GM18867 (cell line): ENCODE measurements around the gene HSD11B1L.
"Not testable (repeated sequence)": the region's sequence is repeated elsewhere in the genome, so short reads cannot be mapped to it uniquely, and the experiment has no call there.

Experiments
- ATAC-seq: cut with Tn5 transposase; IDR thresholded peaks from one replicate; pipeline ENCODE4 v1.9.1; 2021; ENCODE audit warnings: mild to moderate bottlenecking, moderate library complexity; ENCODE audit not compliant: unreplicated experiment

Gene HSD11B1L

DNA sequence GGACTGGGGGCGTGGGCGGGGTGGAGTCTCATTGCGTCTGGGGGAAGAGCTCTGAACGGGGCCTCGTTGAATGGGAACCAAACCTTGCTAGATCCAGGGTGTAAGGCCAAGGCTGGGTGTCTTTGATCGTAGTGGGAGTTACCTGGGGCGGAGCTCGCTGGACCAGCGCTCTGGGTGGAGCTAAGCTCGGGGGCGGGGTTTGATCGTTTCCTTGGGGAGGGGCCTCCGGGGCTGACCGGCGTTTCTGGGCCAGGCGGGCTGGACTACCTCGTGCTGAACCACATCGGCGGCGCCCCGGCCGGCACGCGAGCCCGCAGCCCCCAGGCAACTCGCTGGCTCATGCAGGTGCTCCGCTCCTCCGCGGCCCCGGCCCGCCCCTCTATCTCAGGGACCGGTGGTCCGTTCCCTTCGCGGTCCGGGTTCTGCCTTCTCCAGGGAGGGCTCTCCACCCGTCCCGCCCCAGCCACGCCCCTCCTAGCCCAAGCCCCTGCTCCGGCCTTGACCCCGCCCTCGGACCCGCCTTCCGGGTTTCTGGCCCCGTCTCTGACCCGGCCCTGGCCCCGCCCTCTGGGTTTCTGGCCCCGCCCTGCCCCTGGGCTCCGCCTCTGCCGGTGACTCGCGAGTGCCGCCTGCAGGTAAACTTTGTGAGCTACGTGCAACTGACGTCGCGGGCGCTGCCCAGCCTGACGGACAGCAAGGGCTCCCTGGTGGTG, 6.0 kb downstream of the HSD11B1L start:
- peak; percentile 54 for ATAC-seq

DNA sequence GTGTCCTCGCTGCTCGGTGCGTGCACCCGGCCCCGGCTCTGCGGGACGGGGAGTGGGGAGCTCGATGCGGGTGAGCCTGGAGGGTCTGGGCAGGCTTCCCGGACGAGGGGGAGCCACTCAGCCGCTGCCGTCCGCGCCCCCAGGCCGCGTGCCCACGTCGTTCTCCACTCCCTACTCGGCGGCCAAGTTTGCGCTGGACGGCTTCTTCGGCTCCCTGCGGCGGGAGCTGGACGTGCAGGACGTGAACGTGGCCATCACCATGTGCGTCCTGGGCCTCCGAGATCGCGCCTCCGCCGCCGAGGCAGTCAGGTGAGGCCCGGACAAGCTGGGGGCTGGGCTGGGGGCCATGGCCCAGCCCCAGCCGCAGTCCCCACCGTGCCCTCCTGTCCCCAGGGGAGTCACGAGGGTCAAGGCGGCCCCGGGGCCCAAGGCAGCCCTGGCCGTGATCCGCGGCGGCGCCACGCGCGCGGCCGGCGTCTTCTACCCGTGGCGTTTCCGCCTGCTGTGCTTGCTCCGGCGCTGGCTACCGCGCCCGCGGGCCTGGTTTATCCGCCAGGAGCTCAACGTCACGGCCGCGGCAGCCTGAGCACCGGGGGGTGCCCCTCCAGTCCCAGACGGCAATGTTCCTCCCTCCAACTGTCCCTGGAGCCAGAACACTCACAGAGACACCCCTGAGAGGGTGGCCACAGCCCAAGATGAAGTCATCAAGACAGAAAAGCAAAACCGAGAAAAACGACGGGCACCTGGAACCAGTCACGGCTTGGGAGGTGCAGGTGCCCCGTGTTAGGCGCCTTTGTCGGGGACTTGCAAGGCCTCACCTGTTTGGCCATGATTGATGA, 6.8 kb downstream of the HSD11B1L start:
- no peak for ATAC-seq

DNA sequence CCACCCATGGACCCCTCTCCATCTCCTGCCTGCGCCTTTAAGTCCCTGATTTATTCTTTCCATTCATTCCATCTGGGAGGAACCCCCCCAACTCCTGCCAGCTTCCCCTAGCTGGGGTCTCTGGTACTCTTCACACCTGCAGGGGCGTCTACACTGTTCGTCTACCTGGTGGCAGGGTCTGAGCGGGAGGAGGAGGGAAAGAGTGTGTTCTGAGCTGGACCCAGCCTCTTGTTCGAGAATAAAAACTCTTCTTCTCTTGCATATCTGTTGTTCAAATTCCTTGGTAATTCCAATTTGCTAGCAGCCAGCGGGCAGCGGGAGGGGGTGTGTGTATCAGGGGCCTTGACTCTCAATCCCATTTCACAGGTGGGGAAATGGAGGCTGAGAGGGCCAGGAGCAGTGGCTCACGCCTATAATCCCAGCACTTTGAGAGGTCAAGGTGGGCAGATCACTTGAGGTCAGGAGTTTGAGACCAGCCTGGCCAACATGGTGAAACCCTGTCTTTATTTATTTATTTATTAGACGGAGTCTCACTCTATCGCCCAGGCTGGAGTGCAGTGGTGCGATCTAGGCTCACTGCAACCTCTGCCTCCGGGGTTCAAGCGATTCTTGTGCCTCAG, 7.5 kb downstream of the HSD11B1L start:
- ATAC-seq = not testable (repeated sequence)

DNA sequence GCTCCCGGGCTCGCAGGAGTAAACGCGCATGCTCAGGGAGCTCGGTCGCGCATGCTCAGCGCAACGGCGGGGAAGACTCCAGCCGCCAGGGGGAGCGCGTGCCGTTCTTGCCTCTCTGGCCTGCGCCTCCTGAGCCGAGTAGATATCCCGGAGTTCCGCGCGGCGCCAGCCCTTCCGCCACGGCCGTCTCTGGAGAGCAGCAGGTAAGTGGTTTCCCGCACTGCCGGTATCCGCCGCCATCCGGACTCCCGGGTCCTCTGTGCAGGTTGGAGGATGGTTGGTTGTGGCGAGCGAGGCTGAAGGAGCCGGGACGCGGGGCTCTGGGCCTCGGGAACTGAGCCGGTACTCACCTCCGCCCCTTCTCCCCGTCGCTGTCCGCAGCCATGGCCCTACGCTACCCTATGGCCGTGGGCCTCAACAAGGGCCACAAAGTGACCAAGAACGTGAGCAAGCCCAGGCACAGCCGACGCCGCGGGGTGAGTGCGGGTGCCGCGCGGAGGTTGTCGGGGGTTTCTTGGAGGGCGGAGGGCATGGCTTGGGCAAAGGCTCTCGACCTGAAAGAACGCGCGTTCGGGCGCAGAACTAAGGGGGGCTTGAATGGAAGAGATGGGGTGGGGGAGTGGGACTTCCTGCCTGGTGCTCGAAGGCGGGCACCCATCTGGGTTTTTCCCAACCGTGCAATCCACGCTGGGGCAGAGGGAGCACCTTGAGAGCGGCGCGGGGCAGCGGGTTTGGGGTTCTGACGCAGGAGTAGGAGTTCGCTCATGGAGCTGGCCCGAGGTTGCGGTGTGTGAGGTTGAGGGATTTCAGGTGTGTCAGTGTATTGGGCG, 9.5 kb downstream of the HSD11B1L start, which contains the start of gene RPL36:
Gene RPL36, plus strand, starts transcription at position 171 of the 830 bp plus-strand sequence. Its CDS starts 213 bp downstream, at position 384.
- peak; percentile 42 for ATAC-seq

DNA sequence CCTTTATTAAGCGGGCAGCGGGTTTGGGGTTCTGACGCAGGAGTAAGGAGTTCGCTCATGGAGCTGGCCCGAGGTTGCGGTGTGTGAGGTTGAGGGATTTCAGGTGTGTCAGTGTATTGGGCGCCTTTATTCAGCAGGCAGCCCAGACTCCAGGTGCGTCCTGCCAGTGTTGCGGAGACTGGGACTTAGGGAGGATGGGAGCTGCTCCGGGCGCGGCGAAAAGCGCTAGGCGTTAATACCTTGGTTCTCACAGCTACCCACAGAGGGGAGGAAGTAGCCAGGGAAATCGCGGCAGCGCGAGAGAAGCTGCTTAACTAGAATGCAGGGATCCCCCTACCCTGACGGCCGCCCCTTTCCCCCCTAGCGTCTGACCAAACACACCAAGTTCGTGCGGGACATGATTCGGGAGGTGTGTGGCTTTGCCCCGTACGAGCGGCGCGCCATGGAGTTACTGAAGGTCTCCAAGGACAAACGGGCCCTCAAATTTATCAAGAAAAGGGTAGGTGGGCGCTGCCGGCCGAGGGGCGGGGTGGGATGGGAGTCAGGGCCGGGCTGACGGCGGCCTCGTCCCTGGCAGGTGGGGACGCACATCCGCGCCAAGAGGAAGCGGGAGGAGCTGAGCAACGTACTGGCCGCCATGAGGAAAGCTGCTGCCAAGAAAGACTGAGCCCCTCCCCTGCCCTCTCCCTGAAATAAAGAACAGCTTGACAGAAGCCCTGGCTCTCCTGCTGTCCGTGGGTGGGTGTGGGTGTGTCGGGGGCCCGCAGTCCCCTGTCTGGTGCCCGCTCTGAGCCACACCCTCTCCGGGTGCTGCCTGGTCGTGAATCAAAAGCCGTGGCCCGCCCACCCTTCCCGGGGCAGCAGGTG, 10.4 kb downstream of the HSD11B1L start:
- no peak for ATAC-seq

DNA sequence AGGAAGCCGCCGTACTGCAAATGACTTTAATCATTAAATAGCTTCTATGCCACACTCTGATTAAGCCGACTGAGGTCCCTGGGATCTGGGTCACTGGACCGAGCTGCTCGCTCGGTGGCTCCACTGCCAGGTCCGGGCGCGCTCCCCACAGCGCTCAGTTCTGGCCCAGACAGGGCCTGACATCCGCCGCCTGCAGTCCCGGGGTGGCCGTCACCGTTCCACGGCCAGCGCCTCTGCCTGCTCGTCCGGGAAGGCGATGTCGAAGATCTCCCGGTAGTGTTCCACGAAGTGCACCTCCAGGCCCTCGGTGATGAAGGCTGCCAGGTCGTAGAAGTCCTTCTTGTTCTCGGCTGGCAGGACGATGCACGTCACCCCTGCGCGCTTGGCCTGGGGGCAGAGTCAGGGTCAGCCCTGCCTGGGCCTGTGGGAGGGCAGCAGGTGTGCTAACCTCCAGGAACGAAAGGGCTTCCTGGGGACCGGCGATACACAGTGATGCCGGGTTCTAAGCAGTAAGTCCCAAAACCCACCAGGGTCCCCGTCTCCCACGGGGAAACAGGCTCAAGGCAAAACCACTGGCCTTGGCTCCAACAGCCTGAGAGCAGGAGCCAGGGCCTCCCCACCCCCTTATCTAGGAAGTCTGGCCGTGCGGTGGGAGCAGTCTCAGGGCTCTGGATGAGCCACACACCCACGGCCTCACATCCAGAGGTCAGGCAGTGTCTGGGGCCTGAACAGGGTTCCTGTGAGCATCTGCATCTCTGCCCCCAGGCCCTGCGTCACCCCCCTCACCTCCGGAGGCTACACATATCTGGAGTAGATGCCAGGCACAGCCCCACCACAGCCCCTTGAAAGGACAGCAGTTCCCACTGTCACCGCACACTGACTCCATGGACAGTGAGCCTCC, 11.2 kb downstream of the HSD11B1L start:
- ATAC-seq = no peak

DNA sequence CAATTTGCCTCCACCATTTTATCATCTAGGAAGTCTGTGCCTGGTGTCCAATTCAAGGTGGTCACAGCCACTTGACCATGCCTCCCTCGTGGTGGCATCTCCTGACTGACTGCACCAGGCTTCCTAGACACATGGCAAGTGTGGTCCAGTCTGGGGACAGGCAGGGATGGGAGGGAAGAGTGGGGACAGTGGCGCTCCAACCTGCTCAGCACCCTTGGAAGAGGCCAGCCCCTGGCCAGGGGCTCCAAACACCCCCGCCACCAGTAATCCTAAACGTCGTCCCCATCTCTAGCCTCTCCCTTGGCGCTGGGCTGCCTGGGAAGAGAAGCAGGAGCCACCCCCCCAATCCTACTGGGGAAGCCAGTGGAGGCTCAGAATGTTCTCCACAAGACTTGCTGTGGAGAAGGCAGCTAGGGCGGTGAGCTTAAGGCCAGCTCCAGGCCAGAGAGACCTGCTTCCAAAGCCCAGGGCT, 11.9 kb downstream of the HSD11B1L start:
- ATAC-seq = no peak

DNA sequence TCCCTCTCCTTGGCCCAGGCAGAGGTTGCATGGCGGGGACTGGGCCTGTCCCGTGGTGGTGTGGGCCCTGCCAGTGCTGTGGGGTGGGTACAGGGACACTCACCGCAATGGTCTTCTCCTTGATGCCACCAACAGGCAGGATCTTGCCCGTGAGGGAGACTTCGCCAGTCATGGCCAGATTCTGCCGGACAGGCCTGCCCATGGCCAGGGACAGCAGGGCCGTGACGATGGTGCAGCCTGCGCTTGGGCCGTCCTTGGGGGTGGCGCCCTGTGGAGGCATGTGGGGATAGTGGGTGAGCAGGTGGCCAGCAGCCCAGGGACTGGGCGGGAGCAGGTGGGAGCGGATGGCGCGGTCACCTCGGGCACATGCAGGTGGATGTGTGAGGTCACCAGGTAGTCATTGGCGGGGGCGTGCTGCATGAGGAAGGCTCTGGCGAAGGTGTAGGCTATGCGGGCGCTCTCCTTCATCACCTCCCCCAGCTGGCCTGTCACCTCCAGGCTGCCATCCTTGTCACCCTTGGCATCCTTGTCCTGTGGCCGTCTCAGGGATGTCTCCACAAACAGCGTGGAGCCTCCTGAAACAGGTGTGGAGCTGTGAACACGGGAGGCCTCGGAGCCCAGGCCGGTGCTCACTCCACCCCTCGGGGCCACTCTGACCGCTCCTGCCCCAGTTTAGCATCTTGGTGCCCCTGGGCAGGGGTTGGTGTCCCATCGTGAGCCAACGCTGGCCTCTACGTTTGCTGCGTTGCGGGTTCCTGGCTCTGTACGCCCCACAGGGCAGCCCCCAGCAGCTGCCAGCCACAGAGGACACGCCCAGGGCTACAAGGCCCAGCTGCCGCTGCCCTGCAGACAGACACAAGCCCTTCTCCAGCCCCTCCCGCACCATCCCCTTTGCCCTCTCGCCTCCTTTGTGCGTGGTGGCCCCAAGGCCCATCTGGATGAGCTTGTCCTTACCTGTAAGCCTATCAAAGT, 12.7 kb downstream of the HSD11B1L start:
- ATAC-seq = no peak

DNA sequence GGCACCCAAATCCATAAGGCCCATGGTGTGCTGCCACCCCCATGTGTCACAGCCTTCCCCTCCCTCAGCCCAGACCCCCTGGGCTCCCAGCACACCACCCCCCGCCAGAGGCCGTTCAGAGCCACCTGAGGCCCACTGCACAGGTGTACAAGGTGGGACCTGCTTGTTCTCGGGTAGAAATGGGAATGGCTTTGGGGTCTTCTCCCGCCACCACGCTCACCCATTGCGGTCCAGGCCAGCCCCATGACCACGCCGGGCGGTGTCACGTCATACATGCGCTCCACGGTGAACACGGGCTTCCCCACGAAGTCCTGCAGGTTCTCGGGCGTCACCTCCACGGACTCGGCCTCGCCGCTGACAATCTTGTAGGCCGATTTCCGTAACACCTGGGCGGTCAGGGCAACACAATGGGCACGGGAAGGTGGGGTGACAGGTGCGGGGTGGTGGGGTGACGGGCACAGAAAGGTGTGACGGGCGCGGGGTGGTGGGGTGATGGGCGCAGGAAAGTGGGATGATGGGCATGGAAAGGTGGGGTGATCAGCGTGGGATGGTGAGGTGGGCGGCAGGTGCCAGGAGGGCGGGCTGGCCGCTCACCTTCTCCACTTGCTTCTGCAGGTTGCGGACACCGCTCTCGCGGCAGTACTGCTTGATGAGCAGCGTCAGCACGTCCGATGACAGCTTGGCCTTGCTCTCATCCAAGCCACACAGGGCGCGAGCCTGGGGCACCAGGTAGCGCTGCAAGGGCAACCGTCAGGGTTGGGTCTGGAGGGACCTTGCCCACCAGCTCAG, 13.5 kb downstream of the HSD11B1L start:
- ATAC-seq = no peak

DNA sequence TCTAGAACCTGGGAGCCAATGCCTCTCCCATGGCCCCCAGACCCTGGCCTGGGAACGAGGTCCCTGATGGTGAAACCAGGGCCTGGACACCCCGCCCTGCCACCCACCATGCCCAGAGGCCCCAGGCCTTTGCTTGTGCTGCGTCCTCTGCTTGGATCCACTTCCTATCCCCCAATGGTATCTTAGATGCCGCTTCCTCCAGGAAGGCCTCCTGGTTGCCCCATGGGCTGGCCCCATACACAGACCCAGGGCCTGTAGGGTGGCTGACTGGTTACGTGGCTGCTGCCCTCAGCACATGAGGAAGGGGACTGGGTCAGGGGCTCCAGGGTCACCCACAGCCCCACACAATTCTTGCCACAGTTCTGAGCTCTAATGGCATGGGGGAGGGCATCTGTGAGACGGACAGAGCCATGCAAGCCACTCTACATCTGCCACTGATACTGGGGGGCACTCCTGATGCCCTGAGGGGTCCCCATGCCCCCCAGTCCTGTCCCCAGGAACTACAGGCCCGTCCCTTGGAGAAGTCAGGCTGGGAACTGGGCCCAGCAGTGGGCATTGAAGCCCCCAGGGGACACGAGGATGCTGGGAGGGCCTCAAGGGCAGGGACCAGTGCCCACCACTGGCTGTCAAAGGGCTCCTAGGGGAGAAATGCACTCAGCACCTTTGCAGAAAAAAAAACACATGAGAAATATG, 14.3 kb downstream of the HSD11B1L start:
- ATAC-seq = no peak

DNA sequence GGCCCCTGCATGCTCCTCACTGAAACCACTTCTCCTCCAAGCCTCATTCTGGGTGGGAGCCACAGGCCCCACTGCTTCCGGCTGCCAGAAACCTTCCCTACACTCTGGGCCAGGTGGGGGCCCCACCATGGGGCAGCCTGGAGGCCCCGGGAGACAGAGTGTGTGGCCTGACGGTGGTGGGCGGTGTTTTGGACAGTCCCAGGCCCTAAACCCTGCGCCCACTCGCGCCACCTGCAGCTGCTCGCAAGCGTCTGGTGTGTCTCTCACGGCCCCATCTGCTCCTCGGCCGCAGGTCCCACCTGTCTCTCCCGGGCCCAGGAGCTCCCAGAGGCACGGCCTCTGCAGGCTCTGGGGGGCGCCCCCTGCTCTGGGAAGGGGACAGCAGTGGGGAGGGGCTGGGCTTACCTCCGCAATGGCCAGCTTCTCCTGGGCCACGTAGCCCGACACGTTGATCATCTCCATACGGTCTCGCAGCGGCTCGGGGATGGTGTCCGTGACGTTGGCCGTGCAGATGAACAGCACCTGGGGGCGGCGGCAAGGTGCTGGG, 14.9 kb downstream of the HSD11B1L start:
- ATAC-seq = no peak

DNA sequence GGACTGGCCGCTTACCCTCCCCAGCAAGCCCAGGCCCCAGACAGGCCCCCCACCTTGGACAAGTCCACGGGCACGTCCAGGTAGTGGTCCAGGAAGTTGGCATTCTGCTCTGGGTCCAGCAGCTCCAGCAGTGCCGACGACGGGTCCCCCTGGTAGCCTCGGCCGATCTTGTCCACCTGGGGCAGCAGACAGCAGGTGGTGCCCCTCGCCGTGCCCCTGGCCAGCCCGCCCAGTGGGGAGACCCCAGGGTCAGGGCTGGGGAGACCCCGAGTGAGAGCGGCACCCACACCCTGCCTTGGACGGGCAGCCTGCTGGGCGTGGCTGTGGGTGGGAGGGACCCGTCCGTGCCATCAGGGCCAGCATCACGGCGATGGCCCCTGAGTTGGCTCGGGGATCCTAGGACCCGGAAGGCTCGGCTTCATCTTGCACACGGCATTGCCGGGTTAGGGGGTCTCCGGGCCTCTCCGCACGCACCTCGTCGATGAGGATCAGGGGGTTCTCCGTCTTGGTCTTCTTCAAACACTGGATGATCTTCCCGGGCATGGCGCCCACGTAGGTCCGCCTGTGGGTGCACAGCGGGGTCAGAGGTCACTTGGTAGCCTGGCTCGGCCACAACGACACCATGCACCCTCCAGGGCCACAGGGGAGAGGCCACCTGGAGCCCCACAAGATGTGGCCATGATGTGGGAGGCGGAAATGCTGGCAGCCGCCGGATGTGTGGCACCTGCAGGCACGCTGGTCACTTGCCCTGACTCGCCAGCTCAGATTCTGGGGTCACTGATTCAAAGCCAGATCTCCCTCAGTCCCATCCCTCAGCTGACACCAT, 15.6 kb downstream of the HSD11B1L start:
- ATAC-seq = no peak

DNA sequence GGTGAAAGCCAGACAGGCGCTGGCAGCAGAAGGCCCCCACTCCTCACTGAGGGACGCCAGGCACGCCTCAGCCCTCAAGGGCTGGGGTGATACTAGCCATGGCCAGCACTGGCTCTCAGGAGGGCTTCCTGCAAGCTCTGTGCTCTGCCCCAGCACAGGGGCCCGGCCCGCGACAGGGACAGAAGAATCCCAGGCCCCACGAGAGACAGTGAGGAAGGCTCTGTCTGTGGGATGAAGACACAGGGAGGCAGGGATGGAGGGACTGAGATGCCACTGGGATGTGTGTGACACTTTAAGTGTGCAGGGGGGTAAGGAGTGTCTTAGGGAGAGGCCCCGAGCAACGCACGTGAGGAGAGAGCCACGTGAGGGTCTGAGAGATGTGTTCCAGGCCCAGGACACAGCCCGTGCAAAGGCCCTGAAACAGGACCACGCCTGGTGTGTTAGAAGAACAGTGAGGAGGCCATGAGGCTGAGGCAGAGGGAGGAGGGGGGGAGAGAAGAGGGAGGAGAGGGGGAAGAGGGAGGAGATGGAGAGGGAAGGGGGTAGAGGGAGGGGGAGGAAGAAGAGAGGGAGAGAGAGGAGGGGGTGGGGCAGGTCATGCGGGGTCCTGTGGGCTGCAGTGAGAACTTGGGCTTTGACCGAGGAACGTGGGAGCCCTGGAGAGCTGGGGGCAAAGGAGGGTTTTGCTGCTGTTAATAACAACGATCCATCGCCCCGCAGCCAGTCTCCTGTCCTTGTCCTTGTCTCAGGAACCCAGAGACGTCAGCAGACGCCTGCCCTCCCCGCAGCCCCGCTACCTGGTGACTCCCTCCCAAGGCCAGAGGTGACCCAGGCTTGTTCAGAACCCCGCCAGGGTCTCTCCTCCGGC, 16.4 kb downstream of the HSD11B1L start:
- no peak for ATAC-seq
